Measurements from ENCODE around the gene KCNH5.
"Not testable (repeated sequence)": the region's sequence is repeated elsewhere in the genome, so short reads cannot be mapped to it uniquely, and the experiment has no call there.

KCNH5 gene

DNA sequence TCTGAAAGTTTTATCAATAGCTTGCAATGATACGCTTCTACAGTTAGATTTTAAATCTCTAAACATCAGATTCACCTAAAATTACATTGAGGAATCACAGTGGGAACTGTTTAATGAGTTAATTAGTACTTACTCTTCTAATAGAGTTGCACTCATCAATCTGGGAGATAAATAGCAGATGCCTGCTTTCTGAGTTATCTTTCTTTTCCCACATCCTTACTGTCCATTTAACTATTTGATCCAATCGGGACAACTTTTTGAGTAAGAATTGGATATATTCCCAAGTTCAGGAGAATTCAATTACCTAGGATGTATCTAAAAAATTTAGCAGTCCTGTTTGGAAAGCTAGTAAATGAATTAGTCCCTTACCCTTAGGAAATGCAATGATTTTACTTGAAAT, 162.3 kb downstream of the KCNH5 start:
- no peak for DNase-seq (ENCODE audit: low read depth, low spot score)

DNA sequence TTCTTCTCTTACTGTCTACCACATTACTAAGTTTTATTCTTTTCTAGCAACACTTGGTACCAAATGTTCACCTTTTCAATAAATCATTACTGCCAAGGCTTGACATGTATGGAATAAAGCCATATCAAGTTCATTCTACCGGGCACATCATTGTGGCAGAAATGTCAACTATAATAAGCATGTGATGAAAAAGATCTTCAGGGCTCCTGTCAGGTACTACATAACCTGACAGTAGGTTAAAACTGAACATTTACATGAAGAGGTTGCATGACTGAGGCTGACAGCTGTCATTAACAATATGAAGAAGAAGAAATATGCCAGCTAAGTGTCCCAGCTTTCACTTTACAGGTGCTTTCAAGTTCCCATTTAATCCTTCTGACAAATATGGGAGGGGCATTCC, 178.9 kb downstream of the KCNH5 start:
- no peak for DNase-seq (ENCODE audit: low read depth, low spot score)

DNA sequence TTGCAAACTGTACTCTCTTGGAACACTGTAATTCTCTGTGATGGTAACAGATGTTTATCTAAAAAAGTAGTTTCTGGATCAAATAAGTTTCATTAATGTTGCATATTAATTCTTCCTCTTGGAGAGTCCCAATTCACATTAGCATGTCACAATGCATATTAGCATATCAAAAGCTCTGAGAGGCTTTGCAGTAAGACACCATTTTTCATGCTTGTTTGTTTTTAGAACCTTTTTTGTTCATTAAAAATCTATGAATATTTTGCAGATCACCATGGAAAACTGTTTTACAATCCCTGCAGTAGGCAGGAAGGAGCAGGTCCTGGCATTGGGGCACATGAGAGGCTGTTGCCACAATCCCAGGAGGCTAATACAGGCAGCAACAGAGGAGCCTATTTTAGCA, 180.7 kb downstream of the KCNH5 start:
- no peak for DNase-seq (ENCODE audit: low read depth, low spot score)

DNA sequence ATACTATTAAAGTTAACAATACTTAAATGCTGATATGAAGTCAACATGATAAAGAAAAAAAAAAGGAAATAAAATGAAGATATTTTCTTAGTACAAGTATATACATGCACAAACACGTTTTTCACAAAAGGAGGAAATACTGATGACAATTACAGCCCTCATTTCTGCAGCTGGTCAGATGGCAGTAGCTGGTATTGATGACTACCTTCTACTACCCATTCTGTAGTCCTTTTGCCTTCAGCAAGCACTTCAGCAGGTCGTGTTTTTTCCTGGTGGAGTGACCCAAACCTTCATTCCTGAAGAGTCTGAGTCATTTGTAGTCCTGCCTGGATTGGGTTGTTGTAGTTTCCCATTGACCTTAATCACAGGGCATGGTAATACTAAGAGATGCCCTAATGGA, 187.2 kb downstream of the KCNH5 start:
- not testable (repeated sequence) for DNase-seq (ENCODE audit: low read depth, low spot score)

DNA sequence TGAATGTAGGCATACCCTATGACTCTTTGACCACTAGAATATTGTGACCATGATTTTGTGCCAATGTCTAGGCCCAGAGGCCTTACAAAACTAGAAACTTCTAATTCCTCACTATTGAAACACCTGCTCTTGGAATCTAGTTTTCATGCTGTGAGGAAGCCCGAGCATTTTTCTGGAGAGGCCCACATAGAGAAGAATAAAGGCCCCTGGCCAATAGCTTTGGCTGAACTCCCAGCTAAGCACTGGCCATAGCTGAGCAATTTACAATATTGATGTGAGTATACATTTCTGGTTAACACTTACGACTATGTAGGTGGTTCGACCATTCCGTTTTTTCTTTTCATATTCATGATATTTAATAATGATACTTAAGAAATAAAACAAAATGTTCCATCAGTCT, 190.3 kb downstream of the KCNH5 start:
- peak; percentile 7 for DNase-seq (ENCODE audit: low read depth, low spot score)

DNA sequence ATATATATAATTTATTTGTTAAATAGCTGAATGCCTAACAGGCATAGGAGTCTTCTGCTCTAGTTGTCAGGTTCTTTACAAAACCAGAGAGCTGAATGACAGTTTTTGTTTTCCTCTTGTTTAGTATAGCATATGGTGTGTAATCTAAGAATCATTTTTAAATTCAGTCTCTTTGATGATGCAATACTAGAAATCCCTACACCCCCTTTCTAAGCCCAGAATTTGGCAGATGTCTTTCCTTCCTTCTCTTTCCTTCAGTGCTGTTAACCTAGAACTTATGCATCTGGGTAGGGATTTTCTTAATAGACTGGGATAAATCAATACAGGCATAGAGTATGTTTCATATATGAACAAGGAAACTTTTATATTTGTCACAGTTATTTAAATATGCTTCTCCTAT, 198.1 kb downstream of the KCNH5 start:
- no peak for DNase-seq (ENCODE audit: low read depth, low spot score)

DNA sequence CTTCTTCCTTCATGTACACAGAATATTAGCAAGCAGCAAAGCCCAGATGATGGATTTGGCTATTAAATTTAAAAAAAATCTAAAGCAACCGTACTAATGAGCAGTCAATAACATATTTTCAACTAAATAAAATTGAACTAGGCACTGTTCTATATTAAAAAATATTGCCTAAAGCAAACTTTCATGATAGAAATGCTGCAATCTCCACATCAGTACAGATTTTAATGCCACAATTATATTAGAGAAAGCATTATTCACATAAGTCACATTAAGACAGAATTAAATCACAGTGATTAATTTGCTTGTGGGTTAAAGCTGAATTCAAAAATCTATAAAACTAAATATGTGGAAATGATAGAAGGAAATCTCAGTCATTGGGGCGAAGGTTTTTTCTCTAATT, 200.7 kb downstream of the KCNH5 start:
- no peak for DNase-seq (ENCODE audit: low read depth, low spot score)

DNA sequence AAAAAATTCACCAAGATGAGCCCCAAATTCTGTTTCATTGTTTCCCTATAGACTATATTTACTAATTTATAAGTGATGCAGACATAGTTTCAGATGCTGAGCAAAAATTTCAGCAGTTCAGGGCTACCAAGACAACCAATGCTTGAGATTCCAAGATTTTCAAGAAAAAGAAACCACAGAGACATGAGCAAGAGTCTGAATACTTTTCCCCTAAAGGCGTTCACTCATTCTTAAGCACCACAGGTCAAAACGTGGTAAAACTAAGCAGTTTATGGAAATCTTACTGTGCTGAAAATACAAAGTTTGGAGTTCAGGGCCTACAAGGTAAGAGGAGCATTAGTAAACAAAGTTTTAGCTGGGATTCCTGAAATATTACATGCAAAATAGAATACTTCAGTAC, 221.2 kb downstream of the KCNH5 start:
- DNase-seq (ENCODE audit: low read depth, low spot score) = peak; percentile 29

DNA sequence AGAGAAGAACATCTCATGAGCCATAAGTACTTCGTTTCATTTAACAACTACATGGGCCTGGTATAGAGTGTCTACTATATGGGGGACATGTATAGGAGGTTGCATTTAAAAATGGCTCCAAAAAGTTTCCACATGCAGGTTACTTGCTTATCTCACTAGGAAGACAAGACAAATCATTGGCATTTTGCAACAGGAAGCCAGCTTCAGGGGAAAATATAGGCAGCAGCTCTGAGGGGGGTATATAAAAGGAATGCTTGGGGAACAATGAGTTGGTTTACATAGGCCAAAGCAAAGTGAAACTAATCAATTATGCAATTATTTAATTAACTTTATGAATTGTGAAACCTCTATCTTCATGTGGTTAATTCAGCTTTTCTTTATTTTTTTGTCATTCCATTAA, 225.3 kb downstream of the KCNH5 start:
- DNase-seq (ENCODE audit: low read depth, low spot score) = no peak

DNA sequence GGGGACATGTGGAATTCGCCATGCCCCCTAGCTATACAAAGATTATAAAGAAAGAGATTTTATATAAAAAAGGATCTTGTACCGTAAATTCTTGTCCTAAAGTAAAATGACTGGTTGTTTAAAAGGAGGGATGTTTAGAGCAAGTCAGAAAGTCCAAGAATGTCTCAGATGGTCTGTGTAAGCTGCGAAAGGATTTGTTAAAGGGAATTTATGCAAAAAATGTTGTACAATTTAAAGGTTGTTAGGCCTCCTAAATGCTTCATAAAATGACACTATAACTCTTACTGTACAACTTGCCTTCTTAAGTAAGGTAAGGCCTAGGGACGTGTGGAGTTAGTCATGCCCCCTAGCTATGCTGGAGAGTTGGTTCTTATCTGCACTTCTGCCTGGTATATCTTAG, 237.6 kb downstream of the KCNH5 start:
- no peak for DNase-seq (ENCODE audit: low read depth, low spot score)

DNA sequence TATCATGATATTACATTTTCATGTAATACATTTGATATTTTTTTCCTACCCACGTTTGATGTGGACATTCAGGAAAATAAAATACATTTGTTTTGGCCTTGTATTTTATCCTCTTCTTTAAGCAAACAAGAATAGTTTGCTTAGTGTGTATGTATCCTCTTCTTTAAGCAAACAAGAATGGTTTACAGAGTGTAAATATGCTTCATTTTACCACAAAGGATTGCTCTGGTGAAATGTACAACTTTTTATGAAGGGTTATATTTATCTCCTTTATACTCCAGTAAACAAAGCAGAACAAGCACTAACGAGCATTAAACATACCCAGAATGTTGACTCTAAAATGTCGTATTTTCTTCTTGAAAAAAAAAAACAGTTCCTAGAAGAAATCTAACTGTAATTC, 244.7 kb downstream of the KCNH5 start:
- no peak for DNase-seq (ENCODE audit: low read depth, low spot score)

DNA sequence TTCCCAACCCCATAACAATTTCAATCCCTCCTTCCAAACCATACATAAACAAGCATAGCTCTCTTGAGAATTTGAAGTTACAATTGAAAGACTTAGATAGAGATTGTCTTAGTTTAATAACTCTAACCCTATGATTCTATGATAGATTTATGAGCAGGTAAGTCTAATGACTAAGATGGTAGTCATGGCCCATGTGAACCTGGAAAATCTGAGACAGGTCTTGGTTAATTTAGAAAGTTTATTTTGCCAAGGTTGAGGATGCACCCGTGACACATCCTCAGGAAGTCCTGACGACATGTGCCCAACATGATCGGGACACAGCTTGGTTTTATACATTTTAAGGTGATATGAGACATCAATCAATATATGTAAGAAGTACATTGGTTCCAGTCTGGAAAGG, 248.8 kb downstream of the KCNH5 start:
- DNase-seq (ENCODE audit: low read depth, low spot score) = no peak

DNA sequence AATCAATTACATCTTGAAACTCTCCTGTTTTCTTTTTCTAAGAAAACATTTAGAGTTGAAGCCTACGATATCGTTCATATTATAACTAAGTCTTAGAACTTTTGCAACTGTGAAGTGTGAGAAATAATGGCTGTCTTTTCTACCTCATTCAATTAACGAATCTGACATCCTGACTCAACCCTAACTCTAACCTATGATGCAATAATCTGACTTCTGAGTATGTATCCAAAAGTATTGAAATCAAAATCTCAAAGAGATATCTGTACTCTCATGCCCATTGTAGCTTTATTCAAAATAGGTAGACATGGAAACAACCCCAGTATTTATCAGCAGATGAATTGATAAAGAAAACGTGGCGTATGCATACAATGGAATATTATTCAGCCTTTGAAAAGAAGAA, 252.7 kb downstream of the KCNH5 start:
- DNase-seq (ENCODE audit: low read depth, low spot score) = no peak

DNA sequence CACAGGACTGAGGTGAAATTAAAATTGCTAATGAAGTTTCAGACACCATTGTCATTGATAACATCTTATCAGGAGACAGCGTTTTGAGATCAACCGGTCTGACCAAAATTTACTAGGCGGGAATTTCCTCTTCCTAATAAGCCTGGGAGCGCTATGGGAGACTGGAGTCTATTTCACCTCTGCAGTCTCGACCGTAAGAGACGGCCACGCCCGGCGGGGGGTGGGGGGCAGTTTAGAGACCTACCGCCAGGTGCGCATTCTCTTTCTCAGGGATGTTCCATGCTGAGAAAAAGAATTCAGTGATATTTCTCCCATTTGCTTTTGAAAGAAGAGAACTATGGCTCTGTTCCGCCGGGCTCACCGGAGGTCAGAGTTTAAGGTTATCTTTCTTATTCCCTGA, 263.9 kb downstream of the KCNH5 start:
- not testable (repeated sequence) for DNase-seq (ENCODE audit: low read depth, low spot score)

DNA sequence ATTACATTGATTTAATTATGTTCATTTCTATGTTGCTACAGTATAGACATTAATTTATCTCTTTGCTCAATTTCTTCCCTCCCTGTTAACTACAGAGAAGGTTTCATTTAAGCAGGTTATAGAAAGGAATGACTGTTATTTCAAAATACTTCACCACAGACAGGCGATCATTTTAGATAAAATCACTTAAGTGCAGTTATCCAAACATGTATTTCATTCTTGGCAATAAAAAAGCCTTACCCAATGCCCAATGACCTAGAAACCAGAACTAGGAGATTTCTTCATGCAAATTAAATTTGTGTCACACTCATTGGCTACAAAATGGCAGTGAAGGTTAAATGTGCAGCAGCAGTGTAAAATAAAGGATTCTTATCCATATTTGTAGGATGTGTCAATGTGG, 266.4 kb downstream of the KCNH5 start:
- no peak for DNase-seq (ENCODE audit: low read depth, low spot score)

DNA sequence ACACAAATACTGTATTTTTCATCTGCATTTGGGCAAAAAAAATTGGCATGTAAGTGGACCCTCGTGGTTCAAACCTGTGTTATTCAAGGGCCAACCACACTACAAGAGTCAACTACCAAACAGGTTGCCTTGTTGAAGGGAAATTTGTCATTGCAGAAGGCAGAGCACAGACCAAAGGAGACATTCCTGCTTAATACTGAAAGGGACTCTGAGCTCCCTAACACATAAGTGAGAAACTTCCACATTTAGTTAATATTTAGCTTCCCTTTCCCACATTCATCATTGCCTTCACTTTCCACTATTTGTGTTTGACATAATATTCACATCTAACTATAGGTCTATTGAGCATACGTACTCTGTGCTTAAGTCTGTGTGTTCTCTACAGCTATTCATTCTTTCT, 266.9 kb downstream of the KCNH5 start:
- DNase-seq (ENCODE audit: low read depth, low spot score) = no peak

DNA sequence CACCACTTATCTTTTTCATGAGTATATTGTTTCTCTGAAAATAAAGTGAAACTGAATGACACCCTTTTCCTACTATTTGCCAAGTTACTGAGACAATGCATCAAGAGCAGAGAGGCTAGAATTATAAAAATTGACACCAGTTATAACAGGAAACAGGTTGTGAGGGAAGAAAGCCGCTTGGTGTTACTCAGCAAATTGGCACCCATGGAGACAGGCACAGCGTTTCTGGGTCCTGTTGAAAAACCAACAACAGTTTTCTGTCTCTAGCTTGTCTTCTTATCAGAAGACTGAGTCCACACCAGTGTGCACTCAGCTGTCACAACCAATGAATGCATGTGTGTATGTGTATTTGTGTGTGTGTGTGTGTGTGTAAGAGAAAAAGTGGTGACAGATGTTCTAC, 267.7 kb downstream of the KCNH5 start:
- no peak for DNase-seq (ENCODE audit: low read depth, low spot score)

DNA sequence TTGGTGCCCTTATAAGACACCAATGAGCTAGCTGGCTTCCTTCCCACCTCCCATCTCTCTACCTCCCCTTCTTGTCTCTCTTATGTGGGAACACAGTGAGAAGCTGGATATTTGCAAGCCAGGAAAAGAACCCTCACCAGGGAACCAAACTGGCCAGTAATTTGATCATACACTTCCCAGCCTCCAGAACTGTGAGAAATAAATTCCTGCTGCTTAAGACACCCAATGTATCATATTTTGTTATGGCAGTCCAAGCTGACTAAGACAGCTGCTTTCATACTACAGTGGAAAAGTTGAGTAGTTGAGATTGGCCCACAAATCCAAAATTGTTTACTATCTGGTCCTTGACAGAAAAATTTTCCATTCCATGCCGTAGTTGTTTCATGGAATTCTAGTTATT, 269.0 kb downstream of the KCNH5 start:
- no peak for DNase-seq (ENCODE audit: low read depth, low spot score)

DNA sequence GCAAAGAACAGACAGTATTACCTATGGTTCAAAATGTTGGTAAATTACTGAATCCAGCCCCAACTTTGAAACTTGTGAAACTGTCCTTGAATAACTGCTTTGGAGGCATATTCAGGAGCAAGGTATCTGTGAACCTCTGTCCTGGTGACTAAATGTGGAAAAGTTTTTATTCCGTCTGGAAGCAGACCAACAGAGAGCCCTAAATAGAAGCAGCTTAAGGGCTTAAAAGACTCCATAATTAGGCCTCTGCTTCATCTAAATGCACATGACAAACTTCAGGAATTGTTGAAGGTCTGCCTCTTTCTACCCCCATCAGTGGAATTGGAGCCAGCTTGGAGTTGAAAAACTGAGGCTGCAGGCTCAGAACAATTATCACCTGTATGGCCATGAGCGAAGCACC, 276.5 kb downstream of the KCNH5 start:
- no peak for DNase-seq (ENCODE audit: low read depth, low spot score)

DNA sequence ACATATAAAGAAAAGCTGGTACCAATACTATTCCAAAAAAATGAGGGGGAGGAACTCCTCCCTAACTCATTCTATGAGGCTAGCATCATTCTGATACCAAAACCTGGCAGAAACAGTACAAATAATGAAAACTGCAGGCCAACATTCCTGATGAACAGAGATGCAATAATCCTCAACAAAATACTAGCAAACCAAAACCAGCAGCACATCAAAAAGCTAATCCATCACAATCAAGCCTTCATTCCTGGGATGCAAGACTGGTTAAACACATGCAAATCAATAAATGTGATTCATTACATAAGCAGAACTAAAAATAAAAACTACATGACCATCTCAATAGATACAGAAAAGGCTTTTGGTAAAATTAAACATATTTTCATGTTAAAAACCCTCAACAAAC, 281.3 kb downstream of the KCNH5 start:
- peak; percentile 15 for DNase-seq (ENCODE audit: low read depth, low spot score)

DNA sequence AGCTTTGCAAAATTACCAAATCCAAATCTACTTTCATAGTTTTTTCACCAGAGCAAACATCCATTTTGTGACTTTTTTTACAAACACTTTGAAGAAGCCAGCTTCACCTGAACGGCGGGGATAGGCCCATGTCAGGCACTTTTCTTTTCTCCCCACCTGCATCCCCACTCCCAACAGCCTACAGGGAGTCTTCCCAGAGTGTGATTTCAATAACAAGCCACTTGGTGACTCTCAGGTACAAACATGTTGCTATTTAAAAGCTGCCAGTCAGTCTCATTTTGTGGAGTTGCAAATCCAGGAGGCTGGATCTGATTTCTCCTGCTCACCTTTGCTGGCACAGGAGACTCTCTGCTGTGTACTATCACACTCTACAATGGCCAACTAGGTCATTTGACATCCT, 285.5 kb downstream of the KCNH5 start:
- no peak for DNase-seq (ENCODE audit: low read depth, low spot score)

DNA sequence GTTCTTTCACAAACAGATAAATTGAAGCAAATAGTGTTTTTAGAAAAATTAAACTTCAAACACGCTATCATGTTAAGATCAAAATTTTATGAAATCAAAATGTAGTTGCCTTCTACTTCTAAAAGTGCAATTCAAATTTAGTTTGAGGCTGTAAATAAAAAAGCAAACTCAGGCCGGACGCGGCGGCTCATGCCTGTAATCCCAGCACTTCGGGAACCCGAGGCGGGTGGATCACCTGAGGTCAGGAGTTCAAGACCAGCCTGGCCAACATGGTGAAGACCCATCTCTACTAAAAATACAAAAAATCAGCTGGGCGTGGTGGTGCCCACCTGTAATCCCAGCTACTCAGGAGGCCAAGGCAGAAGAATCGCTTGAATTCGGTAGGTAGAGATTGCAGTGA, 298.4 kb downstream of the KCNH5 start:
- not testable (repeated sequence) for DNase-seq (ENCODE audit: low read depth, low spot score)

DNA sequence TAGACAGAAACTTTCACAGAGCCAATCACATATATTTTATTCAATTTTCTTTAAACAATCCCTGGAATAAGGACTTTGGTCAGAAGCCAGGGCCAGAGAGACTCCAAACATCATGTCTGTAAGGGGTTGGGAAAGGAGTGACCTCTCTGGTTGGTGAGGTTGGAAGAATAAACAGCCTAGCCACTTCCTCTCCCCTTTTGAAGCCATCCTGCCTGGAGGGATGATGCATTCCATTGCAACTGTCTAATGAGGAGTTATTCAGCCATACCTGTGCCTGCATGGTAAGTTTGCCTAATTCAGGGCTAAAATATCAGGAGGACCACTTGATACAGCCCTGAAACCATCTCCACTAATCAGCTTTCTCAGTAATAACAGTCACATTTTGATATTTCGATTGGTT, 299.8 kb downstream of the KCNH5 start:
- no peak for DNase-seq (ENCODE audit: low read depth, low spot score)

DNA sequence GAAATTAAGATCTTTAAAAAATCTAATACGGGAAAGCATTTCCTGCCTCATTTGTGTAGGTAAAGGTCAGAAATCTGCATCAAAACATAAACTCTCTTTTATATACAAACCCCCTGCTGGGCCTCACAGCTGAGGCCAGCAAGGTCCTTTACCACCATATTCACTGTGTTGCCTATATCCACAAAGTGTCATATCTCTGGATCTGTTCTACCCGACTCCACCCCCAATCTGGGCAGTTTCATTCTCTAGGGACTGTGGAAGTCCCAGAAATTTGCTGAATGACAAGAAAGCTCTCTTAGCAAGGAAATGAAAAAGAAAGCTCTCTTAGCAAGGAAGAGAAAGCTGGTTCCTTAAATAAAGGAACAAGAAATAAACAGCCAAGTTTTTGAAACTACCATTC, 301.7 kb downstream of the KCNH5 start:
- DNase-seq (ENCODE audit: low read depth, low spot score) = no peak

DNA sequence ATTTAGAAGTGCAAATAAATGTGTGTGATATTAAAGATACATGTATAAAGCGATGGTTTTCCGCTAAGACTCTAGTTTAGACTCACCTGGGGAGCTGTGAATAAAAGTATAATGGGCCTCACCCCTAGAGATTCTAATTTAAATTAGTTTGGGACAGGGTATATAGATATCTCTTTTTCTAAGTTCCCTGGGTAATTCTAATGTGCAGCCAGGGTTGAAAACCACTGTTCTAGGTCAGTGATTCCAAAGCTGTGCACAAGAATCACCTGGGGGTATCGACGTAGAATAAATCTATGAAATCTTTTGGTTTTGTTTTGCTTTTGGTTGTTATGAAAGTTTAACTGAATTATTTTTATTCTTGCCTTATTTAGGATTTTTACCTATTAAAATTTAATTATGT, 302.1 kb downstream of the KCNH5 start:
- DNase-seq (ENCODE audit: low read depth, low spot score) = no peak

Data from astrocyte of the hippocampus (primary cell).